Loucy (cell line): ENCODE measurements around the gene XKR7.

Source experiments
- H2AFZ ChIP-seq: fragments of 200-600 bp; sonication (generic); 2 replicates; pipeline ENCODE4 v1.6.0; 2016; ENCODE audit warnings: antibody characterized with exemption, mild to moderate bottlenecking, low read length, moderate library complexity
- H3F3A ChIP-seq: fragments of 200-600 bp; 2 replicates; pipeline ENCODE4 v1.6.0; 2016; ENCODE audit warnings: antibody characterized with exemption, low read depth, mild to moderate bottlenecking
- H3K27me3 ChIP-seq: fragments of 200-600 bp; sonication (generic); 2 replicates; pipeline ENCODE4 v1.6.1; 2014; ENCODE audit warnings: low read length, mild to moderate bottlenecking; ENCODE audit not compliant: insufficient read depth, poor library complexity, severe bottlenecking
- H3K36me3 ChIP-seq: fragments of 200-600 bp; sonication (generic); 2 replicates; pipeline ENCODE4 v1.6.1; 2016; ENCODE audit warnings: low read length; ENCODE audit not compliant: insufficient read depth
- H3K4me1 ChIP-seq: fragments of 200-600 bp; sonication (generic); 2 replicates; pipeline ENCODE4 v1.5.1; 2014; ENCODE audit warnings: low read length, mild to moderate bottlenecking; ENCODE audit not compliant: insufficient read depth, poor library complexity, severe bottlenecking
- H3K4me2 ChIP-seq: fragments of 200-600 bp; sonication (generic); 2 replicates; pipeline ENCODE4 v1.6.0; 2014; ENCODE audit warnings: antibody characterized with exemption, low read length, low read depth, mild to moderate bottlenecking; ENCODE audit not compliant: poor library complexity, severe bottlenecking
- H3K4me3 ChIP-seq: fragments of 200-600 bp; sonication (generic); 2 replicates; pipeline ENCODE4 v1.5.1; 2014; ENCODE audit warnings: low read length, mild to moderate bottlenecking, mixed read lengths; ENCODE audit not compliant: poor library complexity, severe bottlenecking
- H3K79me2 ChIP-seq: fragments of 200-600 bp; sonication (generic); 2 replicates; pipeline ENCODE4 v1.6.1; 2014; ENCODE audit warnings: low read length; ENCODE audit not compliant: insufficient read depth
- H3K9ac ChIP-seq: fragments of 200-600 bp; sonication (generic); 2 replicates; pipeline ENCODE4 v1.6.0; 2014; ENCODE audit warnings: mild to moderate bottlenecking, low read depth, low read length, moderate library complexity; ENCODE audit not compliant: poor library complexity, severe bottlenecking
- H3K9me2 ChIP-seq: fragments of 200-600 bp; sonication (generic); replicated peaks from 2 replicates; pipeline ENCODE4 v1.6.1; 2016; ENCODE audit warnings: low read depth, low read length, mixed read lengths
- H3K9me3 ChIP-seq: fragments of 200-600 bp; sonication (generic); 2 replicates; pipeline ENCODE4 v1.6.1; 2014; ENCODE audit warnings: mild to moderate bottlenecking, antibody characterized with exemption, low read length, low read depth; ENCODE audit not compliant: insufficient read depth
- H4K20me1 ChIP-seq: fragments of 200-600 bp; sonication (generic); 2 replicates; pipeline ENCODE4 v1.6.0; 2014; ENCODE audit warnings: antibody characterized with exemption, low read length, mild to moderate bottlenecking; ENCODE audit not compliant: insufficient read depth, poor library complexity, severe bottlenecking
- EZH2phosphoT487 ChIP-seq: fragments of 200-600 bp; IDR thresholded peaks from 2 replicates; pipeline ENCODE4 v1.6.1; 2018; ENCODE audit warnings: antibody characterized with exemption, mild to moderate bottlenecking, moderate library complexity, borderline replicate concordance
- TF ChIP-seq, protein P1 (sequence below): fragments of 200-600 bp; sonication (generic); conservative IDR thresholded peaks from 2 replicates; pipeline ENCODE4 v1.5.1; 2014; ENCODE audit warnings: mild to moderate bottlenecking, antibody characterized with exemption, low read length

Gene XKR7

DNA sequence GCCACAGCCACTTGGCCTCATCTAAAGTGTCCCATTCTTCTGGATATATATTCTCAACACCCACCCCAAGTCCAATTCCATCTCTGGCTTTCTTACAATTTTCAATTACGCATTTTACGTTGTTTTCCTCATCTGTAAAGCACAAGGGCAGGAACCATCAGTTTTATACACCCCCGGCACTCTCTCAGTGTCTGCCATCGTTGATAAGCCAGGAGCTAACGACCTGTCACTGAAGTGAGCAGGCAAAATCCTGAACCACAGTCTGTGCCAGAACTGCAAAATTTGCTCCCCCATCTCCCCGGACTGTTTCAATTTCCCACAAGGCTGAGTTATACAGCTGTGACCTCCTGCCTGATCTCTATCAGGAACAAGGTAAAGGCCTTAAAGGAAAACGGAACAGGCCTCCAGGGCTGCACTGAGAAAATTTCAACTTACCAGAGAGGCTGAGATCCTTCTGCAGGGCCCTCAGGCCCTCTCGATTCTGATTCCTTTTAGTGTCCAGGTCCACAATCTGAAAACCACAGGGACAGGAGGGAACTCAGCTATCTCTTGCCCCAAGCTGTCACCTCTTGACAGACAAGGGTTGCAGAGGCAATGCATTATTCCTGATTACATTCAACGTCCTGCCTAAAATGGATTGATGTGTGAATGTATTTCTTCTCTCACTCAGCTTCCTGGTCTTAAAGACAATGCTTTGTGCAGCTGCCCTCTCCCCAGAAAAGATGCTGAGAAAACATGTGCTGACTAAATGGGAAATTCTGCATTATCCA lies 17.9 kb upstream of the XKR7 start:
- TF ChIP-seq, protein P1, sequence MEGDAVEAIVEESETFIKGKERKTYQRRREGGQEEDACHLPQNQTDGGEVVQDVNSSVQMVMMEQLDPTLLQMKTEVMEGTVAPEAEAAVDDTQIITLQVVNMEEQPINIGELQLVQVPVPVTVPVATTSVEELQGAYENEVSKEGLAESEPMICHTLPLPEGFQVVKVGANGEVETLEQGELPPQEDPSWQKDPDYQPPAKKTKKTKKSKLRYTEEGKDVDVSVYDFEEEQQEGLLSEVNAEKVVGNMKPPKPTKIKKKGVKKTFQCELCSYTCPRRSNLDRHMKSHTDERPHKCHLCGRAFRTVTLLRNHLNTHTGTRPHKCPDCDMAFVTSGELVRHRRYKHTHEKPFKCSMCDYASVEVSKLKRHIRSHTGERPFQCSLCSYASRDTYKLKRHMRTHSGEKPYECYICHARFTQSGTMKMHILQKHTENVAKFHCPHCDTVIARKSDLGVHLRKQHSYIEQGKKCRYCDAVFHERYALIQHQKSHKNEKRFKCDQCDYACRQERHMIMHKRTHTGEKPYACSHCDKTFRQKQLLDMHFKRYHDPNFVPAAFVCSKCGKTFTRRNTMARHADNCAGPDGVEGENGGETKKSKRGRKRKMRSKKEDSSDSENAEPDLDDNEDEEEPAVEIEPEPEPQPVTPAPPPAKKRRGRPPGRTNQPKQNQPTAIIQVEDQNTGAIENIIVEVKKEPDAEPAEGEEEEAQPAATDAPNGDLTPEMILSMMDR: no peak
- no peak for TF ChIP-seq EZH2phosphoT487
- H4K20me1 ChIP-seq: peaks cover 31% of the 10 kb centered on the region
- H3K4me3 ChIP-seq: peak overlapping the region; percentile 95

DNA sequence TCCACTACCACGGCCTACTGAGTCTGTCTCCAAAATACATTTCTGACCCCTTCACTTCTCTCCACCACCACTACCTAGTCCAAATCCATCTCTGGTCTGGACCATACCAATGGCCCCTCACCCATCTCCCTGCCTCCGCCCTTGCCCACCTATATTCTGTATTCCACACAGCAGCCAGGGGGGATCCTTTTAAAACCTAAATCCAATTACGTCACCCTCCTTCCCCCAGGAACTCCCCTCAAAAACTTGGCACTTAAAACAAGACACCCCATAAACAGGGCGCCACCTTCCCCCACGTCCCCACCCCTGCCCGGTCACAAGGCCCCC lies 16.8 kb upstream of the XKR7 start:
- Histone ChIP-seq H3K4me3 (peak overlapping the region; percentile 95), H3K4me1 (peaks cover 21% of the 10 kb centered on the region)

More for the DNA sequence above, 17.9 kb upstream of the XKR7 start:
- Histone ChIP-seq H3K4me1 (peaks cover 19% of the 10 kb centered on the region), H3K9ac (peak overlapping the region; percentile 97), H3K79me2 (peaks cover 50% of the 10 kb centered on the region), H3F3A (no peaks in the 10 kb centered on the region), H3K27me3 (no peaks in the 10 kb centered on the region), H3K9me2 (no peaks in the 10 kb centered on the region), H3K9me3 (peaks cover 4% of the 10 kb centered on the region; the same call in 1 of the 2 replicates), H2AFZ (no peak overlapping the region), H3K36me3 (peaks cover 40% of the 10 kb centered on the region), H3K4me2 (peak overlapping the region; percentile 94)

DNA sequence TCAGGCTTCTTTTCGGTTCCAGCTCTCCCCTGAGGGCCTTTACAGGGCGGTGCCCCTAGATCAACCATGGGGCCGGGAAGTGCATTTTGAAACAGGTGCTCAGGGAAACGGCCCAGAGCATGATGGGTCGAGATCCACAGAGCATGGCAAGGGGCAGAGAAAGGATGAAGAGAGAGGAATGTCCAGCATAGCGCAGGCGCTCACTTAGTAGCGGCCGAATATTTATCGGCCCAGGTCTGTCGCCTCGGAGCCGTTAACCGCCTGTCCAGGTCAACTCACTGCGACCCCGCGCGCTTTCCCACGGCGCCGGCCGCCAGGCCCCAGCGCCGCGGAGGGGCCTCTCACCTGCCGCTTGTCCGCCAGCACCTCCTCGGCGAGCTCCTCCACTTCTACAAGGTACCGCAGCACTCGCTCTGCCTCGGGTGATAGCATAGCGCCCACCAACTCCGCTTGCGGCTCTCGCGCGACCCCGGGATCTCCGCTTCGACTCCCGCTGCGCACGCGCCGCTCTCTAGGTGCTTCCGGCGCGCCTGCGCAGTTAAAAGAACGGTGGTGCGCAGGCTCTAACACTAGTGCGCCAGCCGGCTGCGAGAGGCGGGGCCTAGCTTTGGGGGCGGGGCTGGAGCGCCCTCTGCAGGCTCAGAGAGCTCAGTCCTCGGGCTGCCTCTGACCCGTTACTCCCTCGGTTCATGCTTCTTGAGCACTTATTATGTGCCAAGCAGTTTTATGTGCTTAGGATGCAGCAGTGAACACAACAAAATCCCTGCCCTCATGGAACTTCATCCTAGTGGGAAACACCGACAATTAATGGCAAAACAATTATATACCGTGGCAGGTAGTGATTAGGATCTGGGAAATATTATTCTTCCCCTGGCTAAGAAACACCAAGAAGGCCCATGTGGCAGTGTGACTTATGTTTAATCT lies 16.2 kb upstream of the XKR7 start, which contains the start of gene PDRG1:
PDRG1 (minus strand) TSS at position 517 of the 924 bp plus-strand sequence; CDS start at position 432, 85 bp downstream.
- H2AFZ ChIP-seq: peak within 1 kb of the TSS; percentile 87

More for the DNA sequence above, 16.8 kb upstream of the XKR7 start:
- H3K9ac ChIP-seq: peak overlapping the region; percentile 97
- no peaks in the 10 kb centered on the region for H3K9me2 ChIP-seq
- H3K36me3 ChIP-seq: peaks cover 29% of the 10 kb centered on the region
- H3F3A ChIP-seq: no peaks in the 10 kb centered on the region
- H3K9me3 ChIP-seq: peaks cover 4% of the 10 kb centered on the region; the same call in 1 of the 2 replicates
- H3K4me2 ChIP-seq: peak overlapping the region; percentile 94
- H2AFZ ChIP-seq: peak overlapping the region; percentile 87; the same call in 1 of the 2 replicates
- TF ChIP-seq, protein P1: no peak
- TF ChIP-seq EZH2phosphoT487: no peak
- peaks cover 31% of the 10 kb centered on the region for H4K20me1 ChIP-seq
- H3K79me2 ChIP-seq: peaks cover 50% of the 10 kb centered on the region
- no peaks in the 10 kb centered on the region for H3K27me3 ChIP-seq

More for the DNA sequence above, 16.2 kb upstream of the XKR7 start, which contains the start of gene PDRG1:
- H3K27me3 ChIP-seq: no peaks in the 10 kb centered on the region
- peaks cover 27% of the 10 kb centered on the region for H3K4me1 ChIP-seq
- H3K9ac ChIP-seq: peak within 1 kb of the TSS; percentile 97
- TF ChIP-seq, protein P1: peak; percentile 85
- no peak for TF ChIP-seq EZH2phosphoT487
- H4K20me1 ChIP-seq: peaks cover 31% of the 10 kb centered on the region
- no peaks in the 10 kb centered on the region for H3F3A ChIP-seq
- H3K79me2 ChIP-seq: peaks cover 49% of the 10 kb centered on the region
- H3K9me3 ChIP-seq: peaks cover 4% of the 10 kb centered on the region; the same call in 1 of the 2 replicates
- H3K36me3 ChIP-seq: peaks cover 22% of the 10 kb centered on the region
- peak within 1 kb of the TSS; percentile 95 for H3K4me3 ChIP-seq
- H3K9me2 ChIP-seq: no peaks in the 10 kb centered on the region
- H3K4me2 ChIP-seq: peak within 1 kb of the TSS; percentile 94
